Transverse colon (tissue), 4 donors: ENCODE measurements around the gene CADM3.

ENCODE experiments used
- POLR2A ChIP-seq: fragments of 450-650 bp; IDR thresholded peaks from one replicate; pipeline ENCODE4 v1.6.1; 2016; ENCODE audit warnings: antibody characterized with exemption, mild to moderate bottlenecking, moderate library complexity
- POLR2AphosphoS5 ChIP-seq, 3 donors: sonication (generic); formaldehyde crosslinking; IDR thresholded peaks; one replicate each; pipeline ENCODE4 v1.6.1; 2016; ENCODE audit warnings: antibody characterized with exemption in 3 of 3
- TF ChIP-seq, protein P1 (sequence below), 5 experiments: fragments of 200-600 bp in 3 of 5; fragments of 450-650 bp in 2 of 5; sonication (generic) in 3 of 5; IDR thresholded peaks; 1 replicate in 2 of 5; 2 replicates in 3 of 5; pipeline ENCODE4 v1.5.1; 2016 to 2017; ENCODE audit warnings: antibody characterized with exemption in 5 of 5, inconsistent platforms in 3 of 5, mild to moderate bottlenecking in 2 of 5, moderate library complexity in 1 of 5

DNA sequence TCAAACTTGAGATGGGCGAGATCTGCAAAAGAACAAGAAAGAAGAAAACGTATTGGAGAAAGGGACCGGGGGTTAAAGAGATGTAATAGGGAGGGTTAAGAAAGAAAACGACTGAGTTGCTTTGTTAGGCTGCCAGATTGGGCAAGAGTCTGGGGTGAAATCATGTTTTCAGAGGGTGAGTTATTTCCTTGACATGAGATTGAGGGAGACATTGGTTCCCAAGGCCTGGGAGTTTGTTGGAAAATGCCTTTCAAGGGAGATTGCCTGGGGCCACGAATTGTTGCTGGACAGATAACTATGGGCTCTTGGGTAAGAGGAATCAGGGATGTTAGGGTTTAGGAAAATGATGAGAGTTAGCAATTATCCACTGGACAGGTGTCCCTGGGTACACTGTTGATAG lies 776 bp upstream of the CADM3 start:
- TF ChIP-seq POLR2AphosphoS5 (IDR thresholded peaks at IDR 0.05): no peak
- TF ChIP-seq, protein P1, sequence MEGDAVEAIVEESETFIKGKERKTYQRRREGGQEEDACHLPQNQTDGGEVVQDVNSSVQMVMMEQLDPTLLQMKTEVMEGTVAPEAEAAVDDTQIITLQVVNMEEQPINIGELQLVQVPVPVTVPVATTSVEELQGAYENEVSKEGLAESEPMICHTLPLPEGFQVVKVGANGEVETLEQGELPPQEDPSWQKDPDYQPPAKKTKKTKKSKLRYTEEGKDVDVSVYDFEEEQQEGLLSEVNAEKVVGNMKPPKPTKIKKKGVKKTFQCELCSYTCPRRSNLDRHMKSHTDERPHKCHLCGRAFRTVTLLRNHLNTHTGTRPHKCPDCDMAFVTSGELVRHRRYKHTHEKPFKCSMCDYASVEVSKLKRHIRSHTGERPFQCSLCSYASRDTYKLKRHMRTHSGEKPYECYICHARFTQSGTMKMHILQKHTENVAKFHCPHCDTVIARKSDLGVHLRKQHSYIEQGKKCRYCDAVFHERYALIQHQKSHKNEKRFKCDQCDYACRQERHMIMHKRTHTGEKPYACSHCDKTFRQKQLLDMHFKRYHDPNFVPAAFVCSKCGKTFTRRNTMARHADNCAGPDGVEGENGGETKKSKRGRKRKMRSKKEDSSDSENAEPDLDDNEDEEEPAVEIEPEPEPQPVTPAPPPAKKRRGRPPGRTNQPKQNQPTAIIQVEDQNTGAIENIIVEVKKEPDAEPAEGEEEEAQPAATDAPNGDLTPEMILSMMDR (IDR thresholded peaks at IDR 0.05): no peak
- no peak for TF ChIP-seq POLR2A
